CD4-positive, alpha-beta T cell treated with Interleukin-2 at 100 ng/mL for 4 hours (primary cell): Measurements from ENCODE around the gene LFNG.
"Not testable (repeated sequence)": the region's sequence is repeated elsewhere in the genome, so short reads cannot be mapped to it uniquely, and the experiment has no call there.

Experiments used
- DNase-seq: peaks from one replicate; pipeline ENCODE4 v3.0.0-alpha.2; 2020; ENCODE audit warnings: low spot score

Gene LFNG

DNA sequence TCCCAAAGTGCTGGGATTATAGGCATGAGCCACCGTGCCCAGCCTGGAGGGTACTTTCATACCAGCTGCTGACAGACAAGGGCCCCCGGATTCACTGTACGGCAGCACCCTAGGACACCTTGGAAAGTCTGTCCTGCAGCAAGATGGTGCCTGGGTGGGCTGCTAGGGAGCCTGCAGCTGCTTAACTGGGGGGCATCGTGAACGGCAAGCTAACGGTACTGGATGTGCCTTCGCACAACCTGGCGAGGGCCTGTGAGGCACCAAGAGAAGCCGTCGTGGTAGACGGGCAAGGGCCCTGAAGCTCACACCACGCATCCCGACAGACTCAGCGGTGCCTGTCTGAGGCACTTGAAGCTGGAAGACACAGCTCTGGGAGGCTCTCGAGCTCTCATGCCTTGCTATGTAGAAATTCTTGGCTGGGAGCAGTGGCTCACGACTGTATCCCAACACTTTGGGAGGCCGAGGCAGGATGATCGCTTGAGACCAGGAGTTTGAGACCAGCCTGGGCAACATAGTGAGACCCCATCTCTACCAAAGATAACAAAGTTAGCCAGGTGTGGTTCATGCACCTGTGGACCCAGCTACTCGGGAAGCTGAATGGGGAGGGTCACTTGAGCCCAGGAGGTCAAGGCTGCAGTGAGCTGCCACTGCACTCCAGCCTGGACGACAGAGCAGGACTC, 26.3 kb downstream of the LFNG start:
- DNase-seq, result no peak

DNA sequence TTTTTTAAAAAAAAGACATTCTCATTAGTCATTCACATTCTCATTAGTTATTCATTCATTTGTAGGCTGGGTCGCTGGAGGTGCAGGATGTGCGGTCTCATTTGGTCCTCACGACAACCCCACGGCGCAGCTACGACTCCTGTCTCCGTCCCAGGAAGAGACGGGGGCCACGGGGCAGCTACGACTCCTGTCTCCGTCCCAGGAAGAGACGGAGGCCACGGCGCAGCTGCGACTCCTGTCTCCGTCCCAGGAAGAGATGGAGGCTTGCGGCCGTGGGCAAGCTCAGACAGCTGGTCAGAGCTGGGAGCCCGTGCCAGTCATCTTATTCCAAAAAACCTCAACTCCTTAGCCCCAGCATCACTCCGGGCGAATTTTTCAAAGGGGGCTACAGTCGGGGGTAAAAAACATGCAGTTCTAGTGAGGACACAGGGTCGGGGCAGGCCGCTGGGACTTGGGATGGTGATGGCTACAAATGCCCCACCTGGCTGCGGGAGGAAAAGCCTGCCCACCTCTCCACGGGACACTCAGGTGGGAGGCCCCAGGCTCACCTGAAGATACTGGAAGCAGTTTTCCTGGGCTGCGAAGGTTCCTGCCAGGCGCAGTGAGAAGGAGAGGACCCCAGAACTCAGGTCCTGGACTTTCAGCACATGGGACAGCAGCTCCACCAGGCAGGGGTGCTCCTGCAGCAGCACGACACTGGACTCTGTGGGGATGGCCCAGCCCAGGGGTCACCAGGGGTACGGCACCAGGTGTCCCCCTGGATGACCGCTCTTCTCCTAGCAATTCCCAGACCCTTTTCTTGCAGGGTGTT, 27.4 kb downstream of the LFNG start:
- no peak for DNase-seq

DNA sequence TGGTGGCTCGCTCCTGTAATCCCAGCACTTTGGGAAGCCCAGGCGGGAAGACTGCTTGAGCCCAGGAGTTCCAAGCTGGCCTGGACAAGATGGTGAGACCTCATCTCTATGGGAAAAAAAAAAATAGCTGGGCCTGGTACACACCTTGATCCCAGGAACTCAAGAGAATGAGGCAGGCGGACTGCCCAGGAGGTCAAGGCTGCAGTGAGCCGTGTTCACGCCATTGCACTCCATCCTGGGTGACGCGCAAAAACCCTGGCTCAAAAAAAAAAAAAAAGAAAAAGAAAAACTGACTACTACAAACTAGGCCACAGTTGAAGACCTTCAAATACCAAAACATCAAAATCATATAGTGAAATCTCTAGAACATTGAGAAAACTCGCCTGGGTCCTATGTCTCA, 31.8 kb downstream of the LFNG start:
- DNase-seq, result no peak

DNA sequence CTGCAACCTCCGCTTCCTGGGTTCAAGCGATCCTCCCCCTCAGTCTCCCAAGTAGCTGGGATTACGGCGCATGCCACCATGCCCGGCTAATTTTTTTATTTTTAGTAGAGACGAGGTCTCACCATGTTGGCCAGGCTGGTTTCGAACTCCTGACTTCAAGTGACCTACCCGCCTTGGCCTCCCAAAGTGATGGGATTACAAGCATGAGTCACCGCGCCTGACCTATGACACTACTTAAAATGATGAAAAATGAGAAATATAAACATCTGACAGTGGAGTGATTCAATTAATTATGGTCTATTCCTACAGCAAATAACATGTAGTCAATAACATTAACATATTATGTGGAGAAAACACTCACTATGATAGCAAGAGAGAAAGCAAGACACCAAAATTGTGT, 33.5 kb downstream of the LFNG start:
- DNase-seq, result no peak

DNA sequence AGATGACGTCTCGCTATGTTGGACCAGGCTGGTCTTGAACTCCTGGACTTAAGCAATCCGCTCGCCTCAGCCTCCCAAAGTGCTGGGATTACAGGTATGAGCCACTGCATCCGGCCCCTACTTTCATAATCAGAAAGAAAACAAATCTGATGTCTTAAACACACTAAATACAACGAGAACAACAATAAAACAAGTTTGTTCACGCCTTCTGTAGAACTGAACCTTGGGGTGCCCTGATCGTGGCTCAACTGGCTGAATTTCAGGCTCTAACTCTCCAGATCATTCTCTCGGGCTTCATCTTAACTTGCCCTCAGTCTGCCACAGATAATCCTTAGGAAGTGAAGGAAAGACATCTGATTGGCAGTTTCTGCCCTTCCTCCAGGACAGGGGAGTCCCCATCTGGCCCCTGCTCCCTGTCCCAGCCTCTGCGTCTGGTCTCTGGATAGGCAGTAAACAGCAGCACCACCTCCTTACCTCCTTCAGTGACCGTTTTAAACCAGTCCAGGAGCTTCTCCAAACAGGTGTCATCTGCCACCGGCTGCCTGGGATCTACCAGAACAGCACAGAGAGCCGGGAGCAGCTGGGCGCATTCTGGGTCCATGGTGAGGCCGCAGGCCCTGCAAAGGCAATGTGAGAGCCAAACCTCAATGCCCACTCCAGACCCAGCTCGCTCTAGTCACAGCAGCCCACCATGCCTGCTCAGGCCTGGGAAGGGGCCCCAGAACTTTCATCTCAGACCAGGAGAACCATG, 34.4 kb downstream of the LFNG start:
- no peak for DNase-seq

DNA sequence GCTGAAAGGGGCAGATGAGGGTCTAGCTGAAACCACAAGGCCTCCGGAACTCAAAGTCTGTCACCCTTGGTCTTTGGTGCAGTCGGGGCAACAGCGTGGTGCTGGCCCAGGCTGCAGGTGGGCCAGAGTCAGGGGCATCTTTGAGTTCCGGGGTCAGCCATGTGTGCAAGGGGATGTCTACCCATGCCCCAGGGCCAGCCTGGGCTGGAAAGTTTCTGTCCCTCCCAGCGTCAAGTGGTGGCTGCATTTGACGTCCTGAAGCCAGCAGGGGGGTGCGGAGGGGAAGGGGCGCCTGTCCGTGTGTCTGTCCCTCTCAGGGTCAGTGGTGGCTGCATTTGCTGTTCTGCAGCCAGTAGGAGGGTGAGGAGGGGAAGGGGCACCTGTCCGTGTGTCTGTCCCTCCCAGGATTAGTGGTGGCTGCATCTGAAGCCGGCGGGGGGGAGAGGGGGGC, 35.1 kb downstream of the LFNG start:
- no peak for DNase-seq

DNA sequence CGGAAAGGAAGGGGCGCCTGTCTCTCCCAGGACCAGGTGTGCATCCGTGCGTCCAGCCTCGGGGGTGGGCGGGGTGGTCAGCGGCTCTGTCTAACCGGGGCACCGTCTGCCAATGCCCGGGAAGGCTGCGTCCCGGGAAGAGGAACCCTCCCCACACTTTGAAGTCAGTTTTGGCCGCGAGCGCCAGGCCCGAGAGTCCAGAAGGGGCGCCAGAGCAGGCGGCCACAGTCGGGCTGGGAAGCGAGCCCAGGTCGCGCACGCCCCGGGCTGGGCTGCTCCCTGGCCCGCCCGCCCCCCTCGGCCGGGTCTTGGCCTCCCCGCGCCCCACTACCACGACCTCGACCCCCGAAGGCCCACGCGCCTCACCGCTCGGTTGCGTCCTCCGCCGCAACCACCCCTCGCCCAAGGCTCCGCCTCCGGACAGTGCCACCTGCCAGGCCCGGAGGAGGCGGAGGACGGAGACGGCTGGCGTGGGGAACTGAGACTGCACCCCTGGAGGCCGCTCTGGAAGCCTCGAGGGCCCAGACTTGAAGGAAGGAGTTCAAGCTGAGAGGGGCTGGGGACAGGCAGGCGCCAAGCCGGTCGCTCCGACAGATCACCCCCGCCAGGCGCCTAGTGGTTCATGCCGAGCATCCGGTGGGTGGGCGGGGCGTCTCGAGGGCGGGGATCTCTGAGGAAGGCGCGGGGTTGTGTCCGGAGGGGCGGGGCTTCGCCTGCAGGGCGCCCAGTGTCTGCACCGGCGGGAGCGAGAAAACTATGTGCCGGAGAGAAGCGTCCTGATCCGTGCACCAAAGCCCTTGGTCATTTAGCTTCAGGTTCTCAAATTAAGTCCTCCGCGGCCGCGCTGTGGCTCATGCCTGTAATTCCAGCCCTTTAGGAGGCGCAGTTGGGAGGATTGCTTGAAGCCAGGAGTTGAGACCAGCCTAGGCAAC, 35.8 kb downstream of the LFNG start, which contains the start of gene BRAT1:
TSS of gene BRAT1 (minus strand) at position 404 of the 932 bp plus-strand sequence. CDS start 1,093 bp downstream, outside the sequence.
- peak; percentile 94 for DNase-seq

DNA sequence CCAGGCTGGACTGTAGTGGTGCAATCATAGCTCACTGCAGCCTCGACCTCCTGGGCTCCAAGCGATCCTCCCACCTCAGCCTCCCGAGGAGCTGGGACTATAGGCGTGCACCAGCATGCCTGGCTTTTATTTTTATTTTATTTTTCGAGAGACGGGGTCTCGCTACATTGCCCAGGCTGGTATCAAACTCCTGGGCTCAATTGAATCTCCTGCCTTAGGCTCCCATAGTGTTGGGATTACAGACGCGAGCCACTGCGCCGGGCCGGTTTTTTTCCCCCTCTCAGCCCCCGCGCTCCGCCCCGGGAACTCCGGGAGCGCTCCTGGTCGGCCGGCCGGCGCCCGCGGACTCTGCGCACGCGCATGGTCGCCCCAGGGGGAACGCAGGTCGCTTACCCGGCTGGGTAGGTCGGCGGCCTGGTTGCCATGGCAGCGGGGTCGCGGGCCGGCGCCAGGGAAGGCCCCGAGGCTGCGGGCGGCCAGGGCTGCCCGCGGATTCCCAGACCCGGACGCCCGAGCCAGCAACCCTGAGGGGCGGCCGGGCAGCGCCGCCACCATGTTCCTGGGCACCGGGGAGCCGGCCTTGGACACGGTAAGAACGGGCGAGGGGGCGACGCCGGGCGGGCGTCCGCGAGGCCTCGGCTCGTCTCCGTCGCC, 39.2 kb downstream of the LFNG start, which contains the start of gene IQCE:
TSS of gene IQCE (plus strand) at position 351 of the 654 bp plus-strand sequence. CDS start at position 554, 203 bp downstream.
- peak; percentile 91 for DNase-seq

DNA sequence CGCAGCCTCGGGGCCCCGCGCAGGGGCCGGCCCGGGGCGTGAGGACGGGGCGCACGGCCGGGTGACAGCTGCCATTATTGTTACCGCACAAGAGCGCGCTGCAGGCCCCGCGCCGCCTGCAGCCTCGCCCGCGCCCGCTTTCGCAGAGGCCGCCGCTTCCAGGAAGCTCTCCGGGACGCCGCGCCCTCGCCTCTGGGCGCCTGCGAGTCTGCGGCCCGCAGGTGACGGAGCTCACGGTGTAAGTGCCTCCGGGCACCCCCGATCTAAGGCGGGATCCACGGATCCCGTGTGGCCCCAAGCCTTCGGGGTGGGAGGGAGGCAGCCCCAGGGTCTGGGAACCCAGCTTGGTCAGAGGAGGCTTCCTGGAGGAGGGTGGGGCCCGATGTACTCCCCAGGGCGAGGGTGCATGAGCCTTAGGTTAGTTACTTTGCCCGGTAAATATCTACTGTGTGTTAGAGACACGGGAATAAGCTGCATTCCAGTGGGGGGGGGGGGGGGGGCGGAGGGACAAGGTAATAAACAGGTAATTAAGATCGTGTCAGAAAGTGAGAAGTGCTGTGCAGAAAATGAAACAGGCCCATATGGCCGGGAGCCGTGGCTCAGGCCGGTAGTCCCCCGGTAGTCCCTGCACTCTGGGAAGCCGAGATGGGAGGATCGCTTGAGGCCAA, 39.8 kb downstream of the LFNG start:
- peak; percentile 26 for DNase-seq

DNA sequence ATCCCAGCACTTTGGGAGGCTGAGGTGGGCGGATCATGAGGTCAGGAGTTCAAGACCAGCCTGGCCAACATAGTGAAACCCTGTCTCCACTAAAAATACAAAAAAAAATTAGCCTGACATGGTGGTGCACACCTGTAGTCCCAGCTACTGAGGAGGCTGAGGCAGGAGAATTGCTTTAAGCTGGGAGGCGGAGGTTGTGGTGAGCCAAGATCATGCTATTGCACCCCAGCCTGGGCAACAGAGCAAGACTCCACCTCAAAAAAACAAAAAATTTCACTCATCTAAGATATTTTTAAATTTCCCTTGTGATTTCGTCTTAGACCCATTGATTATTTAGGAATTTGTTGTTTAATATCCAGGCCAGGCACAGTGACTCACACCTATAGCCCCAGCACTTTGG, 44.4 kb downstream of the LFNG start:
- DNase-seq, result not testable (repeated sequence)

DNA sequence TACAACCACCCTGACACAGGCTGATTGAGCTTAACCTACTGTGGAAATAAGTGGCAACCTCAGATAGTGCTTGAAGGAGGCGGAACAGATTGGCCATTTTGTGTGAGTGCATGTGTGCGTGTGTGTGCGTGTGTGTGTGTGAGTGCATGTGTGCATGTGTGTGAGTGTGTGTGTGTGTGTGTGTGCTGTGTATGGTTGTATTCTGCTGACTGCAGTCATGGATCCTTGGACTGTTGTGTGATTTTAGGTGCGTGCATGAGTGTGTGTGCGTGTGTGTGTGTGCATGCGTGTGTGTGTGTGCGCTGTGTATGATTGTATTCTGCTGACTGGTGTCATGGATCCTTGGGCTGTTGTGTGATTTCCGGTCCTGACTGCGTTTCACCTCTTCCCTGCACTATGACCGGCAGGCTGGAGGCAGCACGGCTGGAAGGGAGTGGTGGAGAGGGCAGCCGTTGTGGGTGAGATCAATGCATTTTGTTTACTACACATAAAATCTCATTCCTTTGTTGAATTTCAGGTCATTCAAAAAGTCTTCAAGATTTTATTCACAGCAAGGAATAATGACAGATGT, 45.5 kb downstream of the LFNG start:
- DNase-seq, result no peak

DNA sequence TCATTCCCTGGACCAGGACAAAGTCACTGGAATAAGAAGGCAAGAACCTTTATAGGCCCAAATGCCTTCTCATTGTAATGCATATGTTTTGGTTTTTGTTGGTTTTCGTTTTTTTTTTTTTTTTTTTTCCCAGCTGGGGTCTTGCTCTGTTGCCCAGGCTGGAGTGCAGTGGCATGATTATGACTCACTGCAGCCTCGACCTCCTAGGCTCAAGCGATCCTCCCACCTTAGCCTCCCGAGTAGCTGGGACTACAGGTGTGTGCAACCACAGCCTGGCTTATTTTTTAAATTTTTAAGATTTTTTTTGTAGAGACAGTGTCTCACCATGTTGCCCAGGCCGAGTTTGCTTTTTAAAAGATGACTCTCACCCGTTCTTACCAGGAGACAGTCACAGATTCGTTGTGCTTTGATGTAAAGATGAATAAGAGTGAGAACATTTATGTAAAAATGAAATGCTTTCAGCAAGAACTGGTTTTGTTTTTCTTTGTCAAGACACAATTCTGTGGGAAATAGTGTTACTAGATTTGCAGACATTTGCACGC, 46.8 kb downstream of the LFNG start:
- no peak for DNase-seq

DNA sequence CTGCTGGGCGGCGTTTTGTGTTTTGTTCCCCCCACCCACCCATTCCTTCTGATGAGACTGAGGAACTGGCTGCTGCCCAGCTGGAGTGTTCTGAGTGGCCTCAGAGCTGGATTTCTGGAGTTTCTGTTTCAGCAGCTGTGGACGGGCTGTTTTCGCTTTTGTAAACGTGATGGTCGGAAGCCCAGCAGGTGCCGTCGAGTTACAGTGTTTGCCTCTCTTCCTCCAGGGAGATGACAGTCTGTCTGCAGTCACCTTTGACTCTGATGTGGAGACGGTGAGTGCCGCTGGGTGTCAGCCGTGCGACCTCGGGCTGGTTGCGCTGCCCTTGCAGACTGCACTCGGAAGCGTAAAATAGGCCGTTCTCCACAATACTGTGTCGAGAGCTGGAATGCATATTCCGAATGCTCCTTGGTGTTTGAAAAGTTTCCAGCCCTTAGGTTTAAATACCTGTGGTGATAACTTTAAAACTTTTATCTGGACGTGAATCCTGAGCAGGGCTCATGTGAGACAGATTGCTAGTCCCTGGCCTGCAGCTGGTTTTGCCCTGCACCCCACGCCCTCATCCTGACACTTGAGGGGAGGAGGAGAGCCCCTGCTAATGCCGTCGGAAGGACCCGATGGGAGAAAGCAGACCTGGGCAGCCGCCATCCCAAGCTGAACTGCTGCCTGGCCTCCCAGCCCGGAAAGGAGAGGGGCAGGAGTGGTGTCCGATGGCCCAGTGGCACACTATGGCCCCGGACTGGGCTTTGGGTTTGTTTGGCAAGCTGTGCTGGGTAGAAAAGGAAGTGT, 47.5 kb downstream of the LFNG start:
- DNase-seq, result peak; percentile 40

DNA sequence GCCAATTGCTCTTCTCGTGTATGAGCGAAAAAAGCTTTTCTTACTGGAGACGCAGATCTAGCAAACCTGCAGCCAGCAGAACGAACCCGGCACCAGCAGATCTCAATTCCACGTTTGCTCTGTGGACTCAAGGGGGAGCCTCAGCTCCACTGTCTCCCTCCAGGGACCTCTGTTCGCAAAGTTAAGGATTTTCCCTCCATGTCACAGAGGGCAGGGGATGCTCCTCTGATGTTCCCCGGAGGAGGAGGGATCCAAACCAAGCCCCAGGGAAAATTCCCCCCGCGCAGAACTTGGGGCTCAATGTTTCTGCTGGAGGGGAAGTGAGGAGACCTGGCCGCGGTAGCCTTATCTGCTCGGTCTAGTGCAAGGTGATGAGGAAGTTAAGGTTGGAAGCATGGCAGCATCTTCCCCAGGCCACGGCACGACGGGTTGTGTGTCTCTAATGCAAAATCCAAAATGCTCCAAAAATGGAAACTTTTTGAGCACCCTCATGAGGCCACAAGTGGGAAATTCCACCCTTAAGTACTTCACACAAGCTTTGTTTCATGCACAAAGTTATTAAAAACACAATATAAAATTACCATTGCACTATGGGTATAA, 48.2 kb downstream of the LFNG start:
- DNase-seq, result no peak

DNA sequence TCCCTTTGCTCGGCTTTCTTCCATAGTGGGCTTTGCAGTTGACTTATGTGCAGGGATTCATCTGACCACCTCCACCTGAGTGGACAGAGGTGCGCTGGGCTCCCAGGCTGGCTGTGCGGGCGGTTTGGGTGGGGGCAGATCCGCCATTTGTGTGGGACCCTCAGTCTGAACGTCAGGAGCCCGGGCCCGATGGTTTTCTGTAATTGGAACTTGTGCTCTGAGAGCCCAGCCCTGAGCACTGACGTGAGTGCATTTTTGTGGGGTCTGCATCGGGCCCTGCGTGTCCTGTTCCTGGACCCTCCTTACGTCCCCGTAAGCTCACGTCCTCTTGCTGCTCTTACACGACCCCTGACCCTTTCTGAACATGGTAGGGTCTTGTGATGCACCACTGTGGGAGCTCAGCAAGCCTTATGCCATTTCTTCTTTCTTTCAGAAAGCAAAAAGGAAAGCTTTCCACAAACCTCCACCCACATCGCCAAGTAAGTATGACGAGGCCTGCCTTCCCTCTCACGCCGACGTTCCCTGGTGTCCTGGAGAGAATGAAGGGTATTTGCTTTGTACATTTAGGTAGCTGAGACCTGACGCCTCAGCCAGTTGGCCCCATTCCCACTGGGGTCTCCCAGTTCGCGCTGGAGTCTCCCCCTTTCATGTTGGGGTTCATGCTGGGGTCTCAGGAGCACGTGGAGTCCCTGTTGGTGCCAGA, 49.1 kb downstream of the LFNG start:
- DNase-seq, result no peak

DNA sequence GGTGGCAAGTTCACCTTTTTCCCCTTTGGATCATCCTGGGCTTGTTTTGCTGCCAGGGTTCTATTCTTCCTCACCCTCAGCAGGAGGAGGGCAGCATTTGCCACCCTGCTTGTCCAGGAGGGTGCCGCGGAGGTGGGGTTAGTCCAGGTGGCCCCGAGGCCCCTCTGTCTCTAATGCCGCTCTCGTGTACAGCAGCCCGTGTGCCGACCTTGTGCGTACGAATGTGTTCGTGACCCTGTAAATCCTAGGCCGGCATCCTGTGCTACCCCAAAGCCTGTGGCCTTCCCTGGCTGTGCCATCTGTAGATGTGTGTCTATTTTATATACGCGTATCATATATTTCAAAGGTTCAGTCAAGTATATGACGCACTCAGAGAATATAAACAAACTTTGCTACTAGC, 49.8 kb downstream of the LFNG start:
- DNase-seq, result no peak

DNA sequence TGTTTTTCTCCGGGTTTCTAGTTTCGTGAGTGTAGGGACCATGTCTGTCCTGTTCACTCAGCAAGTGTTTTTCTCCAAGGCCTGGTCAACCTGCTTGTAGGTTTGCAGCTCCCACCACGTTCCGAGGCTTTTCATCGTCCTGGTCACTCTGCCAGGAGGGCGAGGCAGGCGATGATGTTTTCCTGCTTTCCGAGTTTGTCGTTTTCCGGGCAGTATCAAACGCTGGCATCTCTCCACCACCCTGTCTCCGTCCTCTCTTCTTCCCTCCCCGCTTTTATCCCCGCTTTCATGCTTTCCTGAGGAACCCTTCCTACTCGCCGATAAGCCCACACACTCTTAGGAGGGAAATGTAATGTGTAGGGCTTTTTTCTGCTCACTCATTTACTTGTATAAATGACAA, 50.4 kb downstream of the LFNG start:
- DNase-seq, result no peak

DNA sequence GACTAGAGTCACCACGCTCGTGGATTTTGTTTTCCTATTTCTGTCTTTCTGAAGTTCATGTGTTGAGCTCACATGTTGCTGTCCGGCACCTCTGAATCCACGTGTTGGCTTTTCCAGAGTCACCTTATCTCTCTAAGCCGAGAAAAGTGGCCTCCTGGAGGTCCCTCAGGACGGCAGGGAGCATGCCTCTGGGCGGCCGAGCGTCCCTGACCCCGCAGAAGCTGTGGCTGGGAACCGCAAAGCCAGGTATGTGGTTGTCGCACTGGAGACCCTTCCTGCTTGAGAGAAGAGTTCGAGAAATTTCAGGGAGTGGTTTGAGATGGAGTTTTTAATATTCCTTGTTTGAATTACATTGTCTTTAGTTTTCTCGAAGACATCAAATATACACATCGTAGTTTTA, 51.8 kb downstream of the LFNG start:
- DNase-seq, result no peak
